K562 (cell line): Measurements from ENCODE around the gene DOK1. TPM values are rescaled to one million over a fixed set of nuclear protein-coding genes. Genes with fewer than 3 reads are reported as not detected.

Experiments
- BRF1 ChIP-seq: IDR thresholded peaks from 3 replicates; pipeline ENCODE4 v1.6.1; 2011; ENCODE audit warnings: borderline replicate concordance, mild to moderate bottlenecking; ENCODE audit not compliant: insufficient read length; ENCODE audit errors: extremely low read depth
- CREBBP ChIP-seq: IDR thresholded peaks from one replicate; pipeline ENCODE4 v1.6.1; 2012; ENCODE audit warnings: low read depth, mild to moderate bottlenecking, control low read depth, inconsistent platforms, low read length
- ETV5 ChIP-seq: sonication (generic); formaldehyde crosslinking; IDR thresholded peaks from 2 replicates; pipeline ENCODE4 v1.4.0; 2020; ENCODE audit warnings: low read depth, mild to moderate bottlenecking, missing genetic modification reagents
- FIP1L1 ChIP-seq: fragments of 200-400 bp; formaldehyde crosslinking; IDR thresholded peaks from 2 replicates; pipeline ENCODE4 v1.6.1; 2018; ENCODE audit warnings: mild to moderate bottlenecking, low read depth, low read length; ENCODE audit not compliant: poor library complexity, severe bottlenecking
- GABPA ChIP-seq: fragments of 200-800 bp; sonication (Bioruptor generic); conservative IDR thresholded peaks from 2 replicates; pipeline ENCODE4 v1.6.1; 2016; ENCODE audit warnings: low read depth, missing genetic modification characterization, missing compliant biosample characterization
- HDAC1 ChIP-seq, 2 experiments: fragments of 450-650 bp; IDR thresholded peaks; 2 replicates each; pipeline ENCODE4 v1.6.1; 2016 to 2017; ENCODE audit warnings: inconsistent platforms in 1 of 2, mild to moderate bottlenecking in 1 of 2, moderate library complexity in 1 of 2
- HLTF ChIP-seq: fragments of 450-650 bp; IDR thresholded peaks from 2 replicates; pipeline ENCODE4 v1.6.1; 2016
- L3MBTL2 ChIP-seq: fragments of 450-650 bp; IDR thresholded peaks from 2 replicates; pipeline ENCODE4 v1.6.1; 2016; ENCODE audit warnings: mild to moderate bottlenecking, moderate library complexity
- LCOR ChIP-seq: sonication (generic); formaldehyde crosslinking; IDR thresholded peaks from 2 replicates; pipeline ENCODE4 v1.8.0; 2022; ENCODE audit warnings: mild to moderate bottlenecking, missing genetic modification reagents
- PHB ChIP-seq: fragments of 250-450 bp; sonication (Bioruptor Pico); IDR thresholded peaks from 2 replicates; pipeline ENCODE4 v1.5.0; 2021
- POLR2AphosphoS5 ChIP-seq: IDR thresholded peaks from 2 replicates; pipeline ENCODE4 v1.6.1; 2011; ENCODE audit warnings: mild to moderate bottlenecking, low read depth, low read length, moderate library complexity; ENCODE audit not compliant: control insufficient read depth, insufficient read depth
- RBM14 ChIP-seq: fragments of 200-400 bp; formaldehyde crosslinking; IDR thresholded peaks from 2 replicates; pipeline ENCODE4 v1.6.1; 2018; ENCODE audit warnings: low read depth, mild to moderate bottlenecking, low read length, moderate library complexity, borderline replicate concordance; ENCODE audit not compliant: insufficient read depth
- SP1 ChIP-seq: sonication (generic); formaldehyde crosslinking; IDR thresholded peaks from 2 replicates; pipeline ENCODE4 v1.8.1; 2022; ENCODE audit warnings: mild to moderate bottlenecking, missing genetic modification reagents
- TBP ChIP-seq: optimal IDR thresholded peaks from 2 replicates; pipeline ENCODE3; 2011; ENCODE audit warnings: low read depth, low read length, improper control_type of control experiment
- WHSC1 ChIP-seq: IDR thresholded peaks from one replicate; pipeline ENCODE4 v1.6.1; 2012; ENCODE audit warnings: low read length, control low read depth, inconsistent platforms
- ZKSCAN1 ChIP-seq: fragments of 150-350 bp; IDR thresholded peaks from 2 replicates; pipeline ENCODE4 v1.6.1; 2016; ENCODE audit warnings: low read depth, low read length
- ZNF197 ChIP-seq: fragments of 200-800 bp; sonication (Bioruptor generic); IDR thresholded peaks from 2 replicates; pipeline ENCODE4 v1.6.1; 2016; ENCODE audit warnings: low read depth, missing genetic modification characterization, missing compliant biosample characterization
- ZNF232 ChIP-seq: sonication (generic); formaldehyde crosslinking; IDR thresholded peaks from 2 replicates; pipeline ENCODE4 v1.8.0; 2022; ENCODE audit warnings: mild to moderate bottlenecking, missing genetic modification reagents
- ZNF316 ChIP-seq: fragments of 450-650 bp; IDR thresholded peaks from 2 replicates; pipeline ENCODE4 v1.6.1; 2016
- polyA plus RNA-seq, 8 experiments: library from polyadenylated mRNA; depleted of rRNA in 4 of 8; stranded (reverse) in 5 of 8; unstranded in 3 of 8; fragments of >200 nt; fragmentation: Nextera tagmentation in 2 of 8; fragmentation: Illumina TruSeq in 1 of 8; extraction: Ambion mirVana in 2 of 8; extraction: Trizol in 1 of 8; gene quantifications; 2 replicates each; pipeline versions ENCODE4 v1.2.1 to v1.2.3, GENCODE V29; 2011 to 2014; ENCODE audit warnings: inconsistent platforms in 1 of 8, missing spikeins in 1 of 8
- total RNA-seq, 7 experiments: library from RNA; depleted of rRNA in 6 of 7; stranded (reverse); fragments of >200 nt in 6 of 7; fragmentation: Illumina TruSeq in 2 of 7; extraction: Trizol in 2 of 7; gene quantifications; 2 replicates each; pipeline versions ENCODE4 v1.2.1 to v1.2.3, GENCODE V29; 2011 to 2021; ENCODE audit warnings: low replicate concordance in 1 of 7
- TF ChIP-seq, protein P1 (sequence below): fragments of 450-650 bp; IDR thresholded peaks from 2 replicates; pipeline ENCODE4 v1.6.1; 2016
- TF ChIP-seq, protein P2 (sequence below): fragments of 250-450 bp; sonication (Bioruptor Pico); IDR thresholded peaks from 2 replicates; pipeline ENCODE4 v1.4.0; 2020
- TF ChIP-seq, protein P3 (sequence below): sonication (generic); formaldehyde crosslinking; IDR thresholded peaks from 2 replicates; pipeline ENCODE4 v1.8.1; 2023; ENCODE audit warnings: mild to moderate bottlenecking, missing genetic modification reagents, moderate library complexity
- TF ChIP-seq, protein P4 (sequence below): IDR thresholded peaks from 2 replicates; pipeline ENCODE4 v1.6.1; 2016; ENCODE audit warnings: missing genetic modification characterization, missing compliant biosample characterization

DOK1 gene
- total and polyA plus RNA-seq, 9 of the 15 experiments (the other 6 are each of a cell fraction or from before 2014, with no cell fraction given): 0.59 to 36.4 (median 16.1) TPM

DNA sequence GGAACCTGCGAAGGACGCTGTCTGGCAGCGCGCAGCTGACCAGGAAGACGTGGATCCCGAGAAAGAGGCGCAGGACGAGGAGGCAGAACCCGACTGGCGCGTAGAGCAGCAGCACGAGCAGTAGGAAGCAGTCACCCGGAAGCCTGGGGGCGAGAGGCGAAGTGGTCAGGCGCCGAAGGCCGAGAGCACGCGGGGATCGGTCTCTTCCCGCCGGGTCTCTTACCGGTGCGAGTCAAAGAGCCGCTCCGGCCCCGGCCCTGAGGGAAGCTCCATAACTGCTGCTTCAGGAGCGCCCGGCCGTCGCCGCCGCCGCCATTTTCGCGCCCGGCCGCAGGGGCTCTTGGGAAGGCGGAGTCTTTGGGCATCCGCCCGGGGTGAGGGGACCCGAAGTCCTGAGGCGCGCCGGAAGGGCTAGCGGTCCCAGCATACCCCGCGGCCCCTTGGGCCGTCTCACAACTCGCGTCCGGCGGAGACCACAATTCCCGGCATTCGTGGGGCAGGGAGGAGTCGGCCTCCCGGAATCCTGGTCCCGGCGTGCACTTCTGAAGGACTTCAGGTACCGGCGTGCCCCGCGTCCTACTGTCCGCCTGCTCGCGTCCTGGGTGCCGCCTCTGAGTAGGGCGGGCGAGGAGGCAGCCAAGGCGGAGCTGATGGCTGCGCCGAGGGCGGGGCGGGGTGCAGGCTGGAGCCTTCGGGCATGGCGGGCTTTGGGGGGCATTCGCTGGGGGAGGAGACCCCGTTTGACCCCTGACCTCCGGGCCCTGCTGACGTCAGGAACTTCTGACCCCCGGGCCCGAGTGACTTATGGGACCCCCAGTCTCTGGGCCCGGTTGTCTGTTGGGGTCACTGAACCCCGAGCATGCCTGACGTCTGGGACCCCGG is 24.9 kb upstream of the DOK1 start, which contains the start of the genes AUP1 and HTRA2 (continued):
- TF ChIP-seq, protein P1, sequence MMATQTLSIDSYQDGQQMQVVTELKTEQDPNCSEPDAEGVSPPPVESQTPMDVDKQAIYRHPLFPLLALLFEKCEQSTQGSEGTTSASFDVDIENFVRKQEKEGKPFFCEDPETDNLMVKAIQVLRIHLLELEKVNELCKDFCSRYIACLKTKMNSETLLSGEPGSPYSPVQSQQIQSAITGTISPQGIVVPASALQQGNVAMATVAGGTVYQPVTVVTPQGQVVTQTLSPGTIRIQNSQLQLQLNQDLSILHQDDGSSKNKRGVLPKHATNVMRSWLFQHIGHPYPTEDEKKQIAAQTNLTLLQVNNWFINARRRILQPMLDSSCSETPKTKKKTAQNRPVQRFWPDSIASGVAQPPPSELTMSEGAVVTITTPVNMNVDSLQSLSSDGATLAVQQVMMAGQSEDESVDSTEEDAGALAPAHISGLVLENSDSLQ: 0 out of 2 replicates have a peak, but pooled peaks have one; percentile 18
- peak; percentile 72 for TF ChIP-seq SP1
- TF ChIP-seq, protein P2, sequence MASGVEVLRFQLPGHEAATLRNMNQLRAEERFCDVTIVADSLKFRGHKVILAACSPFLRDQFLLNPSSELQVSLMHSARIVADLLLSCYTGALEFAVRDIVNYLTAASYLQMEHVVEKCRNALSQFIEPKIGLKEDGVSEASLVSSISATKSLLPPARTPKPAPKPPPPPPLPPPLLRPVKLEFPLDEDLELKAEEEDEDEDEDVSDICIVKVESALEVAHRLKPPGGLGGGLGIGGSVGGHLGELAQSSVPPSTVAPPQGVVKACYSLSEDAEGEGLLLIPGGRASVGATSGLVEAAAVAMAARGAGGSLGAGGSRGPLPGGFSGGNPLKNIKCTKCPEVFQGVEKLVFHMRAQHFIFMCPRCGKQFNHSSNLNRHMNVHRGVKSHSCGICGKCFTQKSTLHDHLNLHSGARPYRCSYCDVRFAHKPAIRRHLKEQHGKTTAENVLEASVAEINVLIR: peak; percentile 49
- TF ChIP-seq WHSC1: no peak
- TF ChIP-seq, protein P3, sequence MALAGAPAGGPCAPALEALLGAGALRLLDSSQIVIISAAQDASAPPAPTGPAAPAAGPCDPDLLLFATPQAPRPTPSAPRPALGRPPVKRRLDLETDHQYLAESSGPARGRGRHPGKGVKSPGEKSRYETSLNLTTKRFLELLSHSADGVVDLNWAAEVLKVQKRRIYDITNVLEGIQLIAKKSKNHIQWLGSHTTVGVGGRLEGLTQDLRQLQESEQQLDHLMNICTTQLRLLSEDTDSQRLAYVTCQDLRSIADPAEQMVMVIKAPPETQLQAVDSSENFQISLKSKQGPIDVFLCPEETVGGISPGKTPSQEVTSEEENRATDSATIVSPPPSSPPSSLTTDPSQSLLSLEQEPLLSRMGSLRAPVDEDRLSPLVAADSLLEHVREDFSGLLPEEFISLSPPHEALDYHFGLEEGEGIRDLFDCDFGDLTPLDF (CRISPR knock-in tag): no peak
- no peak for TF ChIP-seq CREBBP
- TF ChIP-seq ZKSCAN1: peak; percentile 52; the same call in 1 of the 2 replicates
- 0 out of 2 replicates have a peak, but pooled peaks have one; percentile 61 for TF ChIP-seq PHB (CRISPR knock-in tag)
- 0 out of 2 replicates have a peak, but pooled peaks have one; percentile 28 for TF ChIP-seq RBM14
- TF ChIP-seq L3MBTL2: peak; percentile 74
- TF ChIP-seq ZNF232: 0 out of 2 replicates have a peak, but pooled peaks have one; percentile 1
- TF ChIP-seq ZNF316: peak; percentile 24
- peak; percentile 94 for TF ChIP-seq FIP1L1
- 0 out of 2 replicates have a peak, but pooled peaks have one; percentile 79 for TF ChIP-seq ZNF197 (CRISPR knock-in tag)
- TF ChIP-seq HLTF: peak; percentile 67; the same call in 1 of the 2 replicates
- no peak for TF ChIP-seq BRF1
- TF ChIP-seq ETV5 (CRISPR knock-in tag): peak; percentile 83
- TF ChIP-seq GABPA (tag): peak; percentile 95
- TF ChIP-seq POLR2AphosphoS5: peak; percentile 88
- TF ChIP-seq LCOR (CRISPR knock-in tag): peak; percentile 61; the same call in 1 of the 2 replicates
- TF ChIP-seq, protein P4, sequence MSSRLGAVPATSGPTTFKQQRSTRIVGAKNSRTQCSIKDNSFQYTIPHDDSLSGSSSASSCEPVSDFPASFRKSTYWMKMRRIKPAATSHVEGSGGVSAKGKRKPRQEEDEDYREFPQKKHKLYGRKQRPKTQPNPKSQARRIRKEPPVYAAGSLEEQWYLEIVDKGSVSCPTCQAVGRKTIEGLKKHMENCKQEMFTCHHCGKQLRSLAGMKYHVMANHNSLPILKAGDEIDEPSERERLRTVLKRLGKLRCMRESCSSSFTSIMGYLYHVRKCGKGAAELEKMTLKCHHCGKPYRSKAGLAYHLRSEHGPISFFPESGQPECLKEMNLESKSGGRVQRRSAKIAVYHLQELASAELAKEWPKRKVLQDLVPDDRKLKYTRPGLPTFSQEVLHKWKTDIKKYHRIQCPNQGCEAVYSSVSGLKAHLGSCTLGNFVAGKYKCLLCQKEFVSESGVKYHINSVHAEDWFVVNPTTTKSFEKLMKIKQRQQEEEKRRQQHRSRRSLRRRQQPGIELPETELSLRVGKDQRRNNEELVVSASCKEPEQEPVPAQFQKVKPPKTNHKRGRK (tag): no peak
- TF ChIP-seq HDAC1 (IDR thresholded peaks at IDR 0.05): peak in 1 of 2 experiments; percentile 82; a peak in 2 of 4 replicates
- TF ChIP-seq TBP: peak; percentile 81
